CD4-positive, alpha-beta T cell (primary cell): ENCODE results near the gene DUSP18. TPM values are rescaled to one million over a fixed set of nuclear protein-coding genes. Genes with fewer than 3 reads are reported as not detected.

Source experiments
- ATAC-seq: fragments of 200-7000 bp; cut with Tn5 transposase; one replicate; pipeline ENCODE4 v1.10.0; 2022; ENCODE audit warnings: mild to moderate bottlenecking; ENCODE audit not compliant: poor library complexity
- CTCF ChIA-PET: fragments of 350-600 bp; sonication (Branson Sonifier 250); formaldehyde crosslinking; loops from one replicate; lab custom pipeline; 2021; ENCODE audit warnings: antibody characterized with exemption, inconsistent platforms; lab: Charles Lee
- POLR2A ChIA-PET: fragments of 350-600 bp; sonication (Branson Sonifier 250); formaldehyde crosslinking; loops from one replicate; lab custom pipeline; 2021; ENCODE audit warnings: antibody characterized with exemption, inconsistent platforms; lab: Charles Lee
- DNase-seq, 14 experiments: peaks; one replicate each; pipeline ENCODE4 v3.0.0-alpha.2; 2013 to 2020; ENCODE audit warnings: mixed read lengths in 2 of 14
- H3K27ac ChIP-seq, 2 donors: one replicate each; pipeline versions ENCODE4 v1.5.1 to v1.7.0; 2013; ENCODE audit warnings: low read length in 2 of 2, low read depth in 1 of 2, mild to moderate bottlenecking in 1 of 2
- H3K27me3 ChIP-seq, 2 experiments: 1 replicate in 1 of 2; 2 replicates in 1 of 2; pipeline versions ENCODE4 v1.6.1 to v1.7.0; 2013; ENCODE audit warnings: low read length in 2 of 2, control low read depth in 1 of 2, mild to moderate bottlenecking in 1 of 2, moderate library complexity in 1 of 2; ENCODE audit not compliant: insufficient read depth in 2 of 2, control insufficient read depth in 1 of 2
- H3K36me3 ChIP-seq: one replicate; pipeline ENCODE4 v1.6.1; 2013; ENCODE audit warnings: low read length, control low read depth; ENCODE audit not compliant: insufficient read depth
- H3K4me1 ChIP-seq: one replicate; pipeline ENCODE4 v1.6.1; 2013; ENCODE audit warnings: low read length, control low read depth; ENCODE audit not compliant: insufficient read depth
- H3K4me3 ChIP-seq: one replicate; pipeline ENCODE4 v1.5.1; 2013; ENCODE audit warnings: mild to moderate bottlenecking, low read length, moderate library complexity
- H3K9me3 ChIP-seq, 2 experiments: 1 replicate in 1 of 2; 2 replicates in 1 of 2; pipeline versions ENCODE4 v1.6.1 to v1.7.0; 2013; ENCODE audit warnings: low read length in 2 of 2, mild to moderate bottlenecking in 2 of 2, control low read depth in 1 of 2, moderate library complexity in 1 of 2; ENCODE audit not compliant: control insufficient read depth in 1 of 2, insufficient read depth in 1 of 2
- H3K27ac Mint-ChIP-seq: one replicate; pipeline ENCODE4 v1.8.0; 2020; ENCODE audit warnings: mixed read lengths
- H3K27me3 Mint-ChIP-seq: one replicate; pipeline ENCODE4 v1.8.0; 2021; ENCODE audit warnings: mixed read lengths
- H3K36me3 Mint-ChIP-seq: one replicate; pipeline ENCODE4 v1.8.0; 2021; ENCODE audit warnings: low read depth, mixed read lengths
- H3K4me1 Mint-ChIP-seq: one replicate; pipeline ENCODE4 v1.8.0; 2021; ENCODE audit warnings: low read depth, mixed read lengths
- H3K4me3 Mint-ChIP-seq: one replicate; pipeline ENCODE4 v1.8.0; 2020; ENCODE audit warnings: mild to moderate bottlenecking, mixed read lengths
- H3K9me3 Mint-ChIP-seq: one replicate; pipeline ENCODE4 v1.8.0; 2020; ENCODE audit warnings: mixed read lengths
- intact Hi-C, 2 experiments: fragments of 100-400 bp; cut with DNase I in 1 of 2; cut with micrococcal nuclease in 1 of 2; formaldehyde crosslinking; loops; one replicate each; pipeline versions ENCODE4 v1.15.1 to v1.9.0; 2023 to 2025; cut with DNase I, micrococcal nuclease
- total RNA-seq, 174 experiments: library from RNA in 2 of 174; stranded (reverse) in 2 of 174; gene quantifications; one replicate each; pipeline ENCODE4 v1.2.3 and lab custom pipeline; 2021 to 2026
- TF ChIP-seq, protein P1 (sequence below): fragments of 200-600 bp; IDR thresholded peaks from one replicate; pipeline ENCODE4 v1.8.0; 2022; ENCODE audit warnings: antibody characterized with exemption, mild to moderate bottlenecking

Gene DUSP18
- total RNA-seq, 2 experiments from 2014 or later: 5.7 to 6.2 TPM

- intact Hi-C loops: loop anchor here in 1 of 2 experiments (10.0 kb wide), 1 partner anchor 56 kb away; the partner anchor contains the start of gene SLC35E4
- Histone ChIP-seq H3K27me3 (no peaks in the 10 kb centered on the region), H3K4me1 (peaks cover 17% of the 10 kb centered on the region), H3K27ac (no peak overlapping the region), H3K36me3 (no peaks in the 10 kb centered on the region), H3K9me3 (no peaks in the 10 kb centered on the region), H3K4me3 (no peak overlapping the region)
- DNase-seq (no peak), ATAC-seq (no peak)
- Mint-ChIP-seq H3K27ac (no peak overlapping the region), H3K9me3 (no peaks in the 10 kb centered on the region), H3K36me3 (no peaks in the 10 kb centered on the region), H3K4me1 (peaks cover 14% of the 10 kb centered on the region), H3K4me3 (peak overlapping the region; percentile 30), H3K27me3 (peaks cover 20% of the 10 kb centered on the region)
- ChIA-PET POLR2A (no interaction called here), CTCF (interaction anchor here (0.6 kb wide), 1 partner anchor 915 kb away, joined by 4 read pairs; no protein-coding TSS in a partner anchor)
- TF ChIP-seq, protein P1, sequence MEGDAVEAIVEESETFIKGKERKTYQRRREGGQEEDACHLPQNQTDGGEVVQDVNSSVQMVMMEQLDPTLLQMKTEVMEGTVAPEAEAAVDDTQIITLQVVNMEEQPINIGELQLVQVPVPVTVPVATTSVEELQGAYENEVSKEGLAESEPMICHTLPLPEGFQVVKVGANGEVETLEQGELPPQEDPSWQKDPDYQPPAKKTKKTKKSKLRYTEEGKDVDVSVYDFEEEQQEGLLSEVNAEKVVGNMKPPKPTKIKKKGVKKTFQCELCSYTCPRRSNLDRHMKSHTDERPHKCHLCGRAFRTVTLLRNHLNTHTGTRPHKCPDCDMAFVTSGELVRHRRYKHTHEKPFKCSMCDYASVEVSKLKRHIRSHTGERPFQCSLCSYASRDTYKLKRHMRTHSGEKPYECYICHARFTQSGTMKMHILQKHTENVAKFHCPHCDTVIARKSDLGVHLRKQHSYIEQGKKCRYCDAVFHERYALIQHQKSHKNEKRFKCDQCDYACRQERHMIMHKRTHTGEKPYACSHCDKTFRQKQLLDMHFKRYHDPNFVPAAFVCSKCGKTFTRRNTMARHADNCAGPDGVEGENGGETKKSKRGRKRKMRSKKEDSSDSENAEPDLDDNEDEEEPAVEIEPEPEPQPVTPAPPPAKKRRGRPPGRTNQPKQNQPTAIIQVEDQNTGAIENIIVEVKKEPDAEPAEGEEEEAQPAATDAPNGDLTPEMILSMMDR: no peak
These were observed 23.5 kb upstream of the DUSP18 start for GRCh38 chr22:30691204-30691603.

- H3K4me3 Mint-ChIP-seq: no peak overlapping the region
- H3K9me3 ChIP-seq: no peaks in the 10 kb centered on the region
- intact Hi-C loops: loop anchor here in 1 of 2 experiments (10.0 kb wide), 1 partner anchor 55 kb away; the partner anchor contains the start of gene SLC35E4
- ATAC-seq: no peak
- H3K9me3 Mint-ChIP-seq: no peaks in the 10 kb centered on the region
- CTCF ChIA-PET: no interaction called here
- H3K27me3 Mint-ChIP-seq: peaks cover 20% of the 10 kb centered on the region
- H3K36me3 Mint-ChIP-seq: no peaks in the 10 kb centered on the region
- no peak overlapping the region for H3K27ac ChIP-seq
- DNase-seq: no peak
- no peak overlapping the region for H3K4me3 ChIP-seq
- H3K27ac Mint-ChIP-seq: no peak overlapping the region
- peaks cover 6% of the 10 kb centered on the region for H3K4me1 Mint-ChIP-seq
- no peaks in the 10 kb centered on the region for H3K36me3 ChIP-seq
- POLR2A ChIA-PET: no interaction called here
- no peaks in the 10 kb centered on the region for H3K27me3 ChIP-seq
- TF ChIP-seq, protein P1: no peak
- peaks cover 8% of the 10 kb centered on the region for H3K4me1 ChIP-seq
These were observed 21.9 kb upstream of the DUSP18 start for GRCh38 chr22:30689622-30690021.

GRCh38 chr22:30687358-30687757 lies 19.7 kb upstream of the DUSP18 start:
- no peaks in the 10 kb centered on the region for H3K4me1 Mint-ChIP-seq
- ATAC-seq (no peak), DNase-seq (no peak)
- ChIA-PET CTCF (no interaction called here), POLR2A (no interaction called here)
- Histone ChIP-seq H3K27me3 (no peaks in the 10 kb centered on the region), H3K4me3 (no peak overlapping the region), H3K36me3 (no peaks in the 10 kb centered on the region), H3K27ac (no peak overlapping the region), H3K9me3 (no peaks in the 10 kb centered on the region), H3K4me1 (no peaks in the 10 kb centered on the region)
- TF ChIP-seq, protein P1: no peak
- no peaks in the 10 kb centered on the region for H3K9me3 Mint-ChIP-seq
- H3K36me3 Mint-ChIP-seq: no peaks in the 10 kb centered on the region
- H3K27ac Mint-ChIP-seq: no peak overlapping the region
- H3K4me3 Mint-ChIP-seq: no peak overlapping the region
- intact Hi-C loops: no loop called here
- H3K27me3 Mint-ChIP-seq: peaks cover 8% of the 10 kb centered on the region
